GM12891 (cell line): ENCODE measurements around the gene DLGAP5.

Source experiments
- PAX5 ChIP-seq: IDR thresholded peaks from 2 replicates; pipeline ENCODE4 v1.6.1; 2011; ENCODE audit warnings: low read length, moderate library complexity, mild to moderate bottlenecking; ENCODE audit not compliant: insufficient read depth, severe bottlenecking
- POLR2A ChIP-seq: IDR thresholded peaks from 2 replicates; pipeline ENCODE4 v1.6.1; 2011; ENCODE audit warnings: low read depth, low read length, control low read depth
- POLR2AphosphoS5 ChIP-seq: IDR thresholded peaks from 2 replicates; pipeline ENCODE4 v1.6.1; 2011; ENCODE audit warnings: low read depth, low read length, control low read depth
- SPI1 ChIP-seq: IDR thresholded peaks from 2 replicates; pipeline ENCODE4 v1.6.1; 2011; ENCODE audit warnings: low read depth, low read length, control low read depth

DNA sequence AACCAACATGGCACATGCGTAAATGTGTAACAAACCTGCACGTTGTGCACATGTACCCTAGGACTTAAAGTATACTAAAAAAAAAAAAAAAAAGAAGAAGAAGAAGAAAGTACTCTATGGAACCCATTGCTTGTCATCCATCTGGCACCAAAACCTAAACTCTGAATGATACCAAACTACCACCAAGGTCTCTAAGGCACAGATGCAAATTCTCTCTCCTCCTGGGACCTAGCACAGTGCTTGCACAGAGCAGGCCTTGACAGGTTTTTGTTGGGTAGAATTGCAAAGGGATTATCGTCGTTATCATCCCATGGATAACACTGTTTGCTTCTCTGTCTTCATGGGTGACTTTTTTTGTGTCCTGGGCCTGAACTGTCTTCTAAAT lies 75.5 kb downstream of the DLGAP5 start:
- no peak for TF ChIP-seq POLR2A
- no peak for TF ChIP-seq POLR2AphosphoS5
- no peak for TF ChIP-seq SPI1
- TF ChIP-seq PAX5, result no peak
